T-cell (primary cell): Measurements from ENCODE around the gene TTPAL. TPM values are rescaled to one million over a fixed set of nuclear protein-coding genes. Genes with fewer than 3 reads are reported as not detected.

Source experiments
- ATAC-seq, 4 experiments: fragments of 200-7000 bp in 3 of 4; fragments of 150-1000 bp in 1 of 4; cut with Tn5 transposase; replicated peaks in 1 of 4; 1 replicate in 3 of 4; 2 replicates in 1 of 4; pipeline ENCODE4 v1.10.0; 2021; ENCODE audit warnings: moderate library complexity in 3 of 4, mild to moderate bottlenecking in 2 of 4, moderate number of reproducible peaks in 1 of 4
- CTCF ChIA-PET, 2 donors: fragments of 300-600 bp; sonication (Branson Sonifier 250); formaldehyde crosslinking; loops; one replicate each; lab custom pipeline; 2022; ENCODE audit warnings: antibody characterized with exemption in 2 of 2; lab: Charles Lee
- POLR2A ChIA-PET, 2 donors: fragments of 300-600 bp; sonication (Branson Sonifier 250); formaldehyde crosslinking; loops; one replicate each; lab custom pipeline; 2022; ENCODE audit warnings: antibody characterized with exemption in 2 of 2; lab: Charles Lee
- DNase-seq, 35 experiments: peaks; one replicate each; pipeline versions ENCODE4 v3.0.0 to v3.0.0-alpha.2; 2013 to 2023
- H3K27ac ChIP-seq: one replicate; pipeline ENCODE4 v1.5.1; 2013; ENCODE audit warnings: low read length
- H3K27me3 ChIP-seq, 2 experiments: replicated peaks in 1 of 2; 1 replicate in 1 of 2; 2 replicates in 1 of 2; pipeline versions ENCODE4 v1.6.1 to v1.7.0; 2013; ENCODE audit warnings: low read length in 1 of 2, mixed read lengths in 1 of 2; ENCODE audit not compliant: control insufficient read depth in 2 of 2, insufficient read depth in 2 of 2; ENCODE audit errors: extremely low read depth in 1 of 2
- H3K36me3 ChIP-seq, 2 donors: 1 replicate in 1 of 2; 2 replicates in 1 of 2; pipeline versions ENCODE4 v1.6.1 to v1.7.0; 2013; ENCODE audit warnings: low read length in 1 of 2; ENCODE audit not compliant: control insufficient read depth in 2 of 2, insufficient read depth in 1 of 2; ENCODE audit errors: extremely low read depth in 1 of 2
- H3K4me1 ChIP-seq, 2 experiments: 1 replicate in 1 of 2; 2 replicates in 1 of 2; pipeline versions ENCODE4 v1.6.1 to v1.7.0; 2013; ENCODE audit warnings: low read length in 2 of 2, mixed read lengths in 1 of 2; ENCODE audit not compliant: insufficient read depth in 2 of 2, control insufficient read depth in 1 of 2; ENCODE audit errors: extremely low read depth in 1 of 2
- H3K4me3 ChIP-seq, 2 donors: 1 replicate in 1 of 2; 2 replicates in 1 of 2; pipeline versions ENCODE4 v1.5.1 to v1.7.0; 2013; ENCODE audit warnings: mild to moderate bottlenecking in 2 of 2, low read length in 1 of 2, moderate library complexity in 1 of 2; ENCODE audit not compliant: control insufficient read depth in 1 of 2; ENCODE audit errors: extremely low read depth in 1 of 2
- H3K9me3 ChIP-seq: 2 replicates; pipeline ENCODE4 v1.7.0; 2013
- H3K27ac Mint-ChIP-seq, 2 donors: one replicate each; pipeline ENCODE4 v1.8.0; 2020 to 2021; ENCODE audit warnings: mild to moderate bottlenecking in 2 of 2, mixed read lengths in 2 of 2
- H3K27me3 Mint-ChIP-seq, 2 donors: one replicate each; pipeline ENCODE4 v1.8.0; 2021 to 2022; ENCODE audit warnings: mixed read lengths in 2 of 2
- H3K36me3 Mint-ChIP-seq: one replicate; pipeline ENCODE4 v1.8.0; 2021; ENCODE audit warnings: mixed read lengths
- H3K4me1 Mint-ChIP-seq, 3 donors: one replicate each; pipeline ENCODE4 v1.8.0; 2020 to 2022; ENCODE audit warnings: mixed read lengths in 3 of 3, mild to moderate bottlenecking in 1 of 3
- H3K4me3 Mint-ChIP-seq, 3 donors: one replicate each; pipeline ENCODE4 v1.8.0; 2020 to 2022; ENCODE audit warnings: mild to moderate bottlenecking in 3 of 3, mixed read lengths in 3 of 3, moderate library complexity in 3 of 3
- H3K9me3 Mint-ChIP-seq, 3 donors: one replicate each; pipeline ENCODE4 v1.8.0; 2020 to 2022; ENCODE audit warnings: mixed read lengths in 3 of 3
- WGBS: methylation state at CpG from one replicate; pipeline ENCODE4 v1.1.5; 2013; ENCODE audit warnings: missing lambda C conversion rate; ENCODE audit not compliant: insufficient coverage; 5-methylcytosine and 5-hydroxymethylcytosine counted together
- total RNA-seq, 35 experiments: library from RNA in 6 of 35; stranded (reverse) in 6 of 35; fragments of 120-200 nt in 1 of 35; gene quantifications; one replicate each; pipeline versions ENCODE4 v1.2.1 to v1.2.4 and lab custom pipeline; 2013 to 2026

The TTPAL gene
- total RNA-seq, 5 donors from 2014 or later (not counting 1 experiment from before 2014, with no cell fraction given), result 14.6 to 19.2 (median 16.8) TPM

- peaks cover 3 to 15% of the 10 kb centered on the region in 2 donors for H3K27me3 Mint-ChIP-seq
These were observed 25.8 kb upstream of the TTPAL start for GRCh38 chr20:44449864-44450263.

DNA sequence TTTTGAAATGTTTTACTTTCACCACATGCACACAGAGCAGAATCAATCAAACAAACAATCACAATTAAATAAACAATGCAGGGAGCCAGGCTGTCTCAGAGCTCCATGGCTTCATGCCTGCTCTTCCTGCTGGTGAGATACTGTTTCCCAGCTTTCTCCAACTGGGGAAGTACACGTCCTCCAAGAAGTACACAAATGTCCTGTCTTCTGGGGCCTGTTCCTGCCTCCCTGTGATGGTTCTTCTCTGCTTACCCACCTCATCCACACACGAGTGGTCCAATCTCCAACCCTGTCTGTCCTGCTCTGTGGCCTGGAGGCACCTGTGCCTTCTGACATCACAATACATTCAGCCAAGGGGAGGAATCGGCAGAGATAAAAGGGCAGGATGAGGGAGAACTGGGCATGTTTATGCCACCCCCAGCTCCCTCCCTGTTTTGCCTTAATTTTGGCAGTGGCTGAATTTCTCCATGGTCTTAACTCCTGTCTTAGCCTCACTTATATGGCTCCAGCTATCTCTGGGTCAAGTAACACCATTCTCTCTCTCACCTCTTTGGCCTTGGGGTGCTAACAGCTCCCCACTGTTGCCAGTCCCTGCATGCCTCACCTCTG, 25.3 kb upstream of the TTPAL start:
- no peak for ATAC-seq
- H3K27me3 Mint-ChIP-seq, result peaks cover 3 to 12% of the 10 kb centered on the region in 2 donors
- Histone ChIP-seq H3K9me3 (no peaks in the 10 kb centered on the region), H3K27ac (no peak overlapping the region), H3K4me1 (no peaks in the 10 kb centered on the region), H3K36me3 (no peaks in the 10 kb centered on the region), H3K27me3 (peaks cover 0 to 20% of the 10 kb centered on the region in 2 experiments), H3K4me3 (no peak overlapping the region)
- H3K27ac Mint-ChIP-seq, result no peak overlapping the region
- no peaks in the 10 kb centered on the region for H3K4me1 Mint-ChIP-seq
- DNase-seq, result no peak
- no peaks in the 10 kb centered on the region for H3K9me3 Mint-ChIP-seq
- no peaks in the 10 kb centered on the region for H3K36me3 Mint-ChIP-seq
- no peak overlapping the region for H3K4me3 Mint-ChIP-seq
- POLR2A ChIA-PET, result no interaction called here
- CTCF ChIA-PET, result interaction anchor here in 1 of 2 donors (0.6 kb wide), 1 partner anchor 71 kb away, joined by 7 read pairs; the partner anchor contains the start of gene SERINC3
- 48% methylated on average over 2 of the region's 3 CpGs for WGBS

More at GRCh38 chr20:44449864-44450263, 25.8 kb upstream of the TTPAL start:
- WGBS, result 81% methylated on average over 4 of the region's 7 CpGs
- no peaks in the 10 kb centered on the region for H3K9me3 ChIP-seq
- no peaks in the 10 kb centered on the region for H3K36me3 ChIP-seq
- H3K9me3 Mint-ChIP-seq, result no peaks in the 10 kb centered on the region
- H3K4me3 ChIP-seq, result no peak overlapping the region
- ChIA-PET POLR2A (no interaction called here), CTCF (interaction anchor here in 1 of 2 donors (0.6 kb wide), 1 partner anchor 72 kb away, joined by 7 read pairs; the partner anchor contains the start of gene SERINC3)
- no peak overlapping the region for H3K27ac ChIP-seq
- no peak for DNase-seq
- no peaks in the 10 kb centered on the region for H3K4me1 ChIP-seq
- H3K27ac Mint-ChIP-seq, result no peak overlapping the region
- H3K27me3 ChIP-seq, result peaks cover 0 to 22% of the 10 kb centered on the region in 2 experiments
- no peaks in the 10 kb centered on the region for H3K4me1 Mint-ChIP-seq
- no peaks in the 10 kb centered on the region for H3K36me3 Mint-ChIP-seq
- H3K4me3 Mint-ChIP-seq, result no peak overlapping the region
- no peak for ATAC-seq

DNA sequence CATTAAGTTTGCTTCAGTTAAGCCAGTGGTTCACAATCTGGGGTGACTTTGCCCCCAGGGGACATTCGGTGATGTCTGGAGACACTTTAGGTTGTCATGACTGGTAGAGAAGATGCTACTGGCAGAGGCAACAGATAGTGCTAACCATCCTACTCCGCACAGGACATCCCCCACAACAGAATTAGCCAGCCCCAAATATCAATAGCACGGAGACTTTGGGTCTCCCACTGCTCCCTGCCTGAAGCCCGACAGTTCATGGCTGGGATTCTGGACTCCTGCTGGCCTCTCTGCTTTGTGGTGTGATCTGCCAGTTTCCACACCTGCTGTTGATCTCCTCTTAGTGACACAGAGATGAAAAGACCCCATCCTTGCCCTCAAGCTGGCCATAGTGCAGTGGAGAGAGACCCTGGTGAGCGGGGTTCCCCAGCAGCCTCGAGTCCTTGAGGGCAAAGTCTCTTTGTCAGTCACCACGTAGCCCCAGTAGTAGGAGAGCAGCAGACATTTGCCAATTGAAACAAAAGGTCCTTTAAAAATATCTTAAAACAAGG, 24.7 kb upstream of the TTPAL start:
- H3K4me1 ChIP-seq, result no peaks in the 10 kb centered on the region
- no peaks in the 10 kb centered on the region for H3K9me3 ChIP-seq
- ATAC-seq (no peak), DNase-seq (no peak)
- Mint-ChIP-seq H3K27me3 (peaks cover 3 to 12% of the 10 kb centered on the region in 2 donors), H3K9me3 (no peaks in the 10 kb centered on the region), H3K4me3 (no peak overlapping the region), H3K4me1 (no peaks in the 10 kb centered on the region), H3K27ac (no peak overlapping the region), H3K36me3 (no peaks in the 10 kb centered on the region)
- no peaks in the 10 kb centered on the region for H3K36me3 ChIP-seq
- H3K27me3 ChIP-seq, result peaks cover 0 to 16% of the 10 kb centered on the region in 2 experiments
- WGBS, result 67% methylated on average over 5 of the region's 7 CpGs
- no peak overlapping the region for H3K4me3 ChIP-seq
- POLR2A ChIA-PET, result interaction anchor here in 1 of 2 donors (0.7 kb wide), 1 partner anchor 54 kb away, joined by 3 read pairs; no protein-coding TSS in a partner anchor
- no peak overlapping the region for H3K27ac ChIP-seq
- CTCF ChIA-PET, result no interaction called here

DNA sequence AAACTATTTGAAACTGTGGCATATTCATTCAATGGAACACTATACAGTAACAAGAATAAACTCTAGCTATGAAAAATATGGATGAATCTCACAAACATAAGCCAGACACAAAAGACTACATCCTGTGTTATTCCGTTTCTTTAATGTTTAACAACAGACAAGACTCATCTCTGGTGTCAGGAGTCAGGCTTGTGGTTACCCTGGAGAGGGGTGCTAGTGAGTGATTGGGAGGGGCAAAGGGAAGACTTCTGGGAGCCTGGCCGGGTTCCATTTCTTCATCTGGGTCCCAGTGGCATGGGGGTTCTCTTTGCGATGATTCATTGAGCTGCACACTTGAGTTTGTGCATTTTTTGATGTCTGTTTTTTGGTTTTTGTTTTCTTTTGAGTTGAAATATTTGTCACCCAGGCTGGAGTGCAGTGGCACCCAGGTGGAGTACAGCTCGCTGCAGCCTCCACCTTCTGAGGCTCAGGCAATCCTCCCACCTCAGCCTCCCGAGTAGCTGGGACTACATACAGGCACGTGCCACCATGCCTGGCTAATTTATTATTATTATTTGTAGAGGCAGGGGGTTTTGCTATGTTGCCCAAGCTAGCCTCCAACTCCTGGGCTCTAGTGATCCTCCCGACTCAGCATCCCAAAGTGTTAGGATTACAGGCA, 21.2 kb upstream of the TTPAL start:
- ChIA-PET CTCF (no interaction called here), POLR2A (no interaction called here)
- H3K27ac Mint-ChIP-seq, result no peak overlapping the region
- peaks cover 1 to 10% of the 10 kb centered on the region in 2 donors for H3K27me3 Mint-ChIP-seq
- ATAC-seq (no peak), DNase-seq (no peak)
- peaks cover 0 to 10% of the 10 kb centered on the region in 2 experiments for H3K27me3 ChIP-seq
- H3K4me1 Mint-ChIP-seq, result no peaks in the 10 kb centered on the region
- H3K27ac ChIP-seq, result no peak overlapping the region
- H3K4me3 Mint-ChIP-seq, result no peak overlapping the region
- no peaks in the 10 kb centered on the region for H3K4me1 ChIP-seq
- no peaks in the 10 kb centered on the region for H3K36me3 Mint-ChIP-seq
- H3K36me3 ChIP-seq, result no peaks in the 10 kb centered on the region
- H3K9me3 ChIP-seq, result no peaks in the 10 kb centered on the region
- no peak overlapping the region for H3K4me3 ChIP-seq
- 86% methylated on average over 1 of the region's 7 CpGs for WGBS
- H3K9me3 Mint-ChIP-seq, result no peaks in the 10 kb centered on the region

DNA sequence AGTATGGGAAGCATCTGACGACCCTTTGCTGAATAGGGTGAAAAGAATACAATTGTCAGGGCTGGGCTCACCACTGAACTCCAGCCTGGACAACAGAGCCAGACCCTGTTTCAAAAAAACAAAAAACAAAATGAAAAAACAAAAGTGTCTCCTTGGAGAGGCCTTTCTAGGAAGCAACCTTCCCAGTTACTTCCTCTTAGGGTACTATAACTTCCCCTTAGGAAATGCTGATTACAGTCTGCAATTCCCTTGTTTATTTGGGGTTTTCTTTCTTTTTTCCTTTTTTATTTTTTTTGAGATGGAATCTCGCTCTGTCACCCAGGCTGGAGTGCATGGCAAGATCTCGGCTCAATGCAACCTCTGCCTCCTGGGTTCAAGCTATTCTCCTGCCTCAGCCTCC, 20.5 kb upstream of the TTPAL start:
- Mint-ChIP-seq H3K27ac (no peak overlapping the region), H3K9me3 (no peaks in the 10 kb centered on the region), H3K4me1 (no peaks in the 10 kb centered on the region), H3K4me3 (no peak overlapping the region), H3K27me3 (peaks cover 0 to 8% of the 10 kb centered on the region in 2 donors), H3K36me3 (no peaks in the 10 kb centered on the region)
- DNase-seq, result no peak
- Histone ChIP-seq H3K9me3 (no peaks in the 10 kb centered on the region), H3K4me1 (no peaks in the 10 kb centered on the region), H3K36me3 (no peaks in the 10 kb centered on the region), H3K4me3 (no peak overlapping the region), H3K27ac (no peak overlapping the region), H3K27me3 (peaks cover 0 to 10% of the 10 kb centered on the region in 2 experiments)
- no peak for ATAC-seq
- ChIA-PET POLR2A (no interaction called here), CTCF (no interaction called here)
- WGBS, result no CpG with 5 or more reads among the region's 3 CpGs

GRCh38 chr20:44456611-44457010, 19.1 kb upstream of the TTPAL start:
- Histone ChIP-seq H3K4me1 (no peaks in the 10 kb centered on the region), H3K9me3 (no peaks in the 10 kb centered on the region), H3K27me3 (peaks cover 0 to 7% of the 10 kb centered on the region in 2 experiments), H3K4me3 (no peak overlapping the region), H3K27ac (no peak overlapping the region), H3K36me3 (no peaks in the 10 kb centered on the region)
- no peaks in the 10 kb centered on the region for H3K27me3 Mint-ChIP-seq
- H3K27ac Mint-ChIP-seq, result no peak overlapping the region
- DNase-seq (no peak), ATAC-seq (no peak)
- no peak overlapping the region for H3K4me3 Mint-ChIP-seq
- 96% methylated on average over 6 of the region's 8 CpGs for WGBS
- CTCF ChIA-PET, result interaction anchor here in 1 of 2 donors (0.8 kb wide), 1 partner anchor 153 kb away, joined by 3 read pairs; no protein-coding TSS in a partner anchor
- H3K9me3 Mint-ChIP-seq, result no peaks in the 10 kb centered on the region
- H3K4me1 Mint-ChIP-seq, result no peaks in the 10 kb centered on the region
- H3K36me3 Mint-ChIP-seq, result no peaks in the 10 kb centered on the region
- POLR2A ChIA-PET, result no interaction called here
